HepG2 (cell line): ENCODE results near the gene FRMD8. TPM values are rescaled to one million over a fixed set of nuclear protein-coding genes. Genes with fewer than 3 reads are reported as not detected.
A peak's percentile ranks its signal among the peaks of the same experiment; 100 is the strongest.

Experiments used
- CCDC6 ChIP-seq: sonication (generic); formaldehyde crosslinking; IDR thresholded peaks from 2 replicates; pipeline ENCODE4 v1.8.1; 2022; ENCODE audit warnings: mild to moderate bottlenecking, missing genetic modification reagents, moderate library complexity
- KIAA2018 ChIP-seq: sonication (generic); formaldehyde crosslinking; IDR thresholded peaks from 2 replicates; pipeline ENCODE4 v1.5.0; 2020; ENCODE audit warnings: mild to moderate bottlenecking, missing genetic modification reagents, borderline replicate concordance
- PBX3 ChIP-seq: sonication (generic); formaldehyde crosslinking; IDR thresholded peaks from 2 replicates; pipeline ENCODE4 v1.8.1; 2023; ENCODE audit warnings: missing genetic modification reagents, inconsistent platforms, borderline replicate concordance
- ZNF275 ChIP-seq: sonication (generic); formaldehyde crosslinking; IDR thresholded peaks from 2 replicates; pipeline ENCODE4 v1.8.0; 2022; ENCODE audit warnings: missing genetic modification reagents, mild to moderate bottlenecking, inconsistent platforms, borderline replicate concordance
- ZNF770 ChIP-seq: sonication (generic); formaldehyde crosslinking; IDR thresholded peaks from 2 replicates; pipeline ENCODE4 v1.5.0; 2020; ENCODE audit warnings: mild to moderate bottlenecking, missing genetic modification reagents
- polyA plus RNA-seq, 8 experiments: library from polyadenylated mRNA; depleted of rRNA in 3 of 8; stranded (reverse) in 7 of 8; unstranded in 1 of 8; fragments of >200 nt; fragmentation: Illumina TruSeq in 4 of 8; extraction: Trizol in 4 of 8; gene quantifications; 2 replicates each; pipeline versions ENCODE4 v1.2.1 to v1.2.3, GENCODE V29; 2011 to 2016; ENCODE audit warnings: low read depth in 4 of 8, missing spikeins in 1 of 8, mixed read lengths in 1 of 8; ENCODE audit not compliant: insufficient read depth in 1 of 8
- total RNA-seq, 5 experiments: library from RNA; depleted of rRNA; stranded (reverse); fragments of >200 nt; fragmentation: Illumina TruSeq; extraction: Trizol; gene quantifications; 2 replicates each; pipeline ENCODE4 v1.2.3, GENCODE V29; 2016; ENCODE audit warnings: low read depth in 1 of 5
- TF ChIP-seq, protein P1 (sequence below): sonication (generic); formaldehyde crosslinking; IDR thresholded peaks from 2 replicates; pipeline ENCODE4 v1.5.1; 2020; ENCODE audit warnings: missing genetic modification reagents, mild to moderate bottlenecking, borderline replicate concordance
- TF ChIP-seq, protein P2 (sequence below): sonication (generic); formaldehyde crosslinking; IDR thresholded peaks from 2 replicates; pipeline ENCODE4 v1.4.0; 2020; ENCODE audit warnings: missing genetic modification reagents

Gene FRMD8
- total and polyA plus RNA-seq, 2 of the 13 experiments (the other 11 are each of a cell fraction or from before 2014, with no cell fraction given), result 5.8 to 20.6 TPM

- TF ChIP-seq, protein P1, sequence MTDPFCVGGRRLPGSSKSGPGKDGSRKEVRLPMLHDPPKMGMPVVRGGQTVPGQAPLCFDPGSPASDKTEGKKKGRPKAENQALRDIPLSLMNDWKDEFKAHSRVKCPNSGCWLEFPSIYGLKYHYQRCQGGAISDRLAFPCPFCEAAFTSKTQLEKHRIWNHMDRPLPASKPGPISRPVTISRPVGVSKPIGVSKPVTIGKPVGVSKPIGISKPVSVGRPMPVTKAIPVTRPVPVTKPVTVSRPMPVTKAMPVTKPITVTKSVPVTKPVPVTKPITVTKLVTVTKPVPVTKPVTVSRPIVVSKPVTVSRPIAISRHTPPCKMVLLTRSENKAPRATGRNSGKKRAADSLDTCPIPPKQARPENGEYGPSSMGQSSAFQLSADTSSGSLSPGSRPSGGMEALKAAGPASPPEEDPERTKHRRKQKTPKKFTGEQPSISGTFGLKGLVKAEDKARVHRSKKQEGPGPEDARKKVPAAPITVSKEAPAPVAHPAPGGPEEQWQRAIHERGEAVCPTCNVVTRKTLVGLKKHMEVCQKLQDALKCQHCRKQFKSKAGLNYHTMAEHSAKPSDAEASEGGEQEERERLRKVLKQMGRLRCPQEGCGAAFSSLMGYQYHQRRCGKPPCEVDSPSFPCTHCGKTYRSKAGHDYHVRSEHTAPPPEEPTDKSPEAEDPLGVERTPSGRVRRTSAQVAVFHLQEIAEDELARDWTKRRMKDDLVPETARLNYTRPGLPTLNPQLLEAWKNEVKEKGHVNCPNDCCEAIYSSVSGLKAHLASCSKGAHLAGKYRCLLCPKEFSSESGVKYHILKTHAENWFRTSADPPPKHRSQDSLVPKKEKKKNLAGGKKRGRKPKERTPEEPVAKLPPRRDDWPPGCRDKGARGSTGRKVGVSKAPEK (CRISPR knock-in tag), result no peak
- no peak for TF ChIP-seq KIAA2018
- no peak for TF ChIP-seq ZNF275
- TF ChIP-seq, protein P2, sequence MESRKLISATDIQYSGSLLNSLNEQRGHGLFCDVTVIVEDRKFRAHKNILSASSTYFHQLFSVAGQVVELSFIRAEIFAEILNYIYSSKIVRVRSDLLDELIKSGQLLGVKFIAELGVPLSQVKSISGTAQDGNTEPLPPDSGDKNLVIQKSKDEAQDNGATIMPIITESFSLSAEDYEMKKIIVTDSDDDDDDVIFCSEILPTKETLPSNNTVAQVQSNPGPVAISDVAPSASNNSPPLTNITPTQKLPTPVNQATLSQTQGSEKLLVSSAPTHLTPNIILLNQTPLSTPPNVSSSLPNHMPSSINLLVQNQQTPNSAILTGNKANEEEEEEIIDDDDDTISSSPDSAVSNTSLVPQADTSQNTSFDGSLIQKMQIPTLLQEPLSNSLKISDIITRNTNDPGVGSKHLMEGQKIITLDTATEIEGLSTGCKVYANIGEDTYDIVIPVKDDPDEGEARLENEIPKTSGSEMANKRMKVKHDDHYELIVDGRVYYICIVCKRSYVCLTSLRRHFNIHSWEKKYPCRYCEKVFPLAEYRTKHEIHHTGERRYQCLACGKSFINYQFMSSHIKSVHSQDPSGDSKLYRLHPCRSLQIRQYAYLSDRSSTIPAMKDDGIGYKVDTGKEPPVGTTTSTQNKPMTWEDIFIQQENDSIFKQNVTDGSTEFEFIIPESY, result 0 out of 2 replicates have a peak, but pooled peaks have one; percentile 32
- no peak for TF ChIP-seq PBX3 (CRISPR knock-in tag)
- peak; percentile 92 for TF ChIP-seq ZNF770 (CRISPR knock-in tag)
- no peak for TF ChIP-seq CCDC6
Measured at GRCh38 chr11:65446446-65447277, 60.2 kb downstream of the FRMD8 start (continued).
